Liver (tissue), 9 donors: ENCODE measurements around the gene DHX16. TPM values are rescaled to one million over a fixed set of nuclear protein-coding genes. Genes with fewer than 3 reads are reported as not detected.

Source experiments
- DNase-seq: peaks from one replicate; pipeline ENCODE4 v3.0.0-alpha.2; 2017; ENCODE audit warnings: low spot score
- H3K27ac ChIP-seq, 2 donors: one replicate each; pipeline ENCODE4 v1.7.0; 2013; ENCODE audit warnings: inconsistent platforms in 2 of 2, low read length in 2 of 2, control low read depth in 1 of 2, low read depth in 1 of 2, mild to moderate bottlenecking in 1 of 2
- H3K27me3 ChIP-seq, 4 donors: one replicate each; pipeline versions ENCODE4 v1.6.1 to v1.7.0; 2013; ENCODE audit warnings: low read length in 3 of 4, inconsistent platforms in 1 of 4, mild to moderate bottlenecking in 1 of 4, moderate library complexity in 1 of 4; ENCODE audit not compliant: control insufficient read depth in 4 of 4, insufficient read depth in 4 of 4
- H3K36me3 ChIP-seq, 4 donors: one replicate each; pipeline versions ENCODE4 v1.6.1 to v1.7.0; 2013; ENCODE audit warnings: low read length in 3 of 4, mild to moderate bottlenecking in 3 of 4, low read depth in 1 of 4, moderate library complexity in 1 of 4; ENCODE audit not compliant: control insufficient read depth in 4 of 4, insufficient read depth in 3 of 4
- H3K4me1 ChIP-seq, 4 donors: one replicate each; pipeline versions ENCODE4 v1.6.1 to v1.7.0; 2013; ENCODE audit warnings: low read length in 3 of 4, mild to moderate bottlenecking in 3 of 4, moderate library complexity in 1 of 4; ENCODE audit not compliant: control insufficient read depth in 4 of 4, insufficient read depth in 4 of 4
- H3K4me3 ChIP-seq, 3 donors: one replicate each; pipeline versions ENCODE4 v1.6.1 to v1.7.0; 2013; ENCODE audit warnings: low read length in 3 of 3, control low read depth in 1 of 3, low read depth in 1 of 3, mild to moderate bottlenecking in 1 of 3
- H3K9ac ChIP-seq, 2 donors: one replicate each; pipeline ENCODE4 v1.7.0; 2013; ENCODE audit warnings: low read length in 2 of 2, mild to moderate bottlenecking in 2 of 2, moderate library complexity in 2 of 2, control low read depth in 1 of 2, low read depth in 1 of 2
- H3K9me3 ChIP-seq, 4 donors: one replicate each; pipeline versions ENCODE4 v1.6.1 to v1.7.0; 2013; ENCODE audit warnings: low read length in 3 of 4; ENCODE audit not compliant: control insufficient read depth in 4 of 4
- CTCF ChIP-seq: fragments of 150-350 bp; IDR thresholded peaks from 2 replicates; pipeline ENCODE4 v1.5.1; 2017; ENCODE audit warnings: improper control_type of control experiment, low read depth, low read length; ENCODE audit not compliant: missing input control
- EGR1 ChIP-seq, 2 donors: IDR thresholded peaks; 2 replicates each; pipeline ENCODE4 v1.6.1; 2016 to 2018; ENCODE audit warnings: antibody characterized with exemption in 2 of 2, low read depth in 2 of 2
- FOXA1 ChIP-seq: IDR thresholded peaks from 2 replicates; pipeline ENCODE4 v1.6.1; 2016; ENCODE audit warnings: antibody characterized with exemption
- GABPA ChIP-seq, 2 donors: IDR thresholded peaks in 1 of 2; conservative IDR thresholded peaks in 1 of 2; 2 replicates each; pipeline ENCODE4 v1.6.1; 2016; ENCODE audit warnings: antibody characterized with exemption in 2 of 2, mild to moderate bottlenecking in 1 of 2, moderate library complexity in 1 of 2
- HNF4A ChIP-seq, 2 donors: conservative IDR thresholded peaks; 2 replicates each; pipeline ENCODE4 v1.6.1; 2016; ENCODE audit warnings: antibody characterized with exemption in 2 of 2, mild to moderate bottlenecking in 2 of 2
- HNF4G ChIP-seq: IDR thresholded peaks from 2 replicates; pipeline ENCODE4 v1.6.1; 2016; ENCODE audit warnings: antibody characterized with exemption
- REST ChIP-seq: IDR thresholded peaks from 2 replicates; pipeline ENCODE4 v1.6.1; 2016; ENCODE audit warnings: antibody characterized with exemption, mild to moderate bottlenecking
- RXRA ChIP-seq, 2 donors: IDR thresholded peaks; 2 replicates each; pipeline ENCODE4 v1.6.1; 2017 to 2018; ENCODE audit warnings: antibody characterized with exemption in 2 of 2, mild to moderate bottlenecking in 1 of 2
- SP1 ChIP-seq: IDR thresholded peaks from 2 replicates; pipeline ENCODE4 v1.6.1; 2018; ENCODE audit warnings: antibody characterized with exemption, mild to moderate bottlenecking
- TAF1 ChIP-seq: conservative IDR thresholded peaks from 2 replicates; pipeline ENCODE4 v1.6.1; 2016; ENCODE audit warnings: antibody characterized with exemption, mild to moderate bottlenecking
- YY1 ChIP-seq: IDR thresholded peaks from 2 replicates; pipeline ENCODE4 v1.6.1; 2016; ENCODE audit warnings: antibody characterized with exemption, mild to moderate bottlenecking
- ZBTB33 ChIP-seq: IDR thresholded peaks from 2 replicates; pipeline ENCODE4 v1.6.1; 2016; ENCODE audit warnings: antibody characterized with exemption
- WGBS: extraction: QIAGEN DNeasy Blood & Tissue Kit; methylation state at CpG from one replicate; pipeline ENCODE4 v1.1.7; 2013; 5-methylcytosine and 5-hydroxymethylcytosine counted together
- polyA plus RNA-seq, 2 donors: library from polyadenylated mRNA; stranded (reverse) in 1 of 2; unstranded in 1 of 2; fragments of 200-250 nt in 1 of 2; fragments of >200 nt in 1 of 2; fragmentation: Nextera tagmentation in 1 of 2; extraction: Ambion mirVana in 1 of 2; gene quantifications; one replicate each; pipeline versions ENCODE4 v1.2.1 to v1.2.3, GENCODE V29; 2013 to 2015
- total RNA-seq, 2 donors: library from RNA; depleted of rRNA; stranded (reverse); fragments of >200 nt; gene quantifications; one replicate each; pipeline ENCODE4 v1.2.3, GENCODE V29; 2014
- donor health status: healthy.
- donor health status: healthy.
- donor health status: healthy.
- donor health status: healthy.
- donor health status: healthy.

Gene DHX16
- total and polyA plus RNA-seq, 4 donors, result 10.1 to 23.9 (median 17.4) TPM

GRCh38 chr6:30651143-30651542 lies 21.7 kb downstream of the DHX16 start:
- Histone ChIP-seq H3K9me3 (no peaks in the 10 kb centered on the region), H3K4me1 (peaks cover 2 to 22% (median 15%) of the 10 kb centered on the region in 4 donors), H3K27ac (no peak overlapping the region), H3K9ac (no peak overlapping the region), H3K36me3 (peaks cover 4 to 46% (median 37%) of the 10 kb centered on the region in 4 donors), H3K27me3 (no peaks in the 10 kb centered on the region), H3K4me3 (no peak overlapping the region)
- no peak for TF ChIP-seq HNF4G
- no peak for TF ChIP-seq GABPA (IDR thresholded peaks at IDR 0.05 in 1 of 2, conservative IDR thresholded peaks at IDR 0.05 in 1 of 2)
- TF ChIP-seq EGR1 (IDR thresholded peaks at IDR 0.05; ENCODE audit: low read depth in 2 of 2), result no peak
- no peak for TF ChIP-seq HNF4A (conservative IDR thresholded peaks at IDR 0.05)
- TF ChIP-seq ZBTB33, result no peak
- TF ChIP-seq FOXA1, result no peak
- no peak for TF ChIP-seq TAF1
- TF ChIP-seq REST, result no peak
- WGBS, result 94% methylated on average over 12 of the region's 12 CpGs
- no peak for DNase-seq

GRCh38 chr6:30647242-30648116 lies 25.3 kb downstream of the DHX16 start:
- H3K9me3 ChIP-seq, result no peaks in the 10 kb centered on the region
- TF ChIP-seq TAF1 (no peak), CTCF (no peak), SP1 (peak; percentile 30), REST (no peak), RXRA (IDR thresholded peaks at IDR 0.05) (peak in 1 of 2 donors; percentile 37), FOXA1 (no peak), YY1 (peak; percentile 78)
- H3K4me3 ChIP-seq, result peak overlapping the region; percentile 89 to 98 (median 92)
- peaks cover 2 to 20% (median 15%) of the 10 kb centered on the region in 4 donors for H3K4me1 ChIP-seq
- peak overlapping the region; percentile 80 to 85 for H3K9ac ChIP-seq
- DNase-seq, result peak; percentile 76
- H3K27me3 ChIP-seq, result no peaks in the 10 kb centered on the region
- under 1% methylated on average over 78 of the region's 78 CpGs for WGBS
- H3K27ac ChIP-seq, result peak overlapping the region; percentile 89 to 93
- peaks cover 0 to 15% (median 13%) of the 10 kb centered on the region in 4 donors for H3K36me3 ChIP-seq
